B cell (primary cell): ENCODE measurements around the gene ATP11A. TPM values are rescaled to one million over a fixed set of nuclear protein-coding genes. Genes with fewer than 3 reads are reported as not detected.

Experiments
- ATAC-seq: fragments of 200-7000 bp; cut with Tn5 transposase; one replicate; pipeline ENCODE4 v1.10.0; 2021; ENCODE audit warnings: low read depth, mild to moderate bottlenecking, moderate number of reproducible peaks, moderate library complexity
- CTCF ChIA-PET: fragments of 350-600 bp; sonication (Branson Sonifier 250); formaldehyde crosslinking; loops from one replicate; lab custom pipeline; 2021; ENCODE audit warnings: antibody characterized with exemption, inconsistent platforms; lab: Charles Lee
- POLR2A ChIA-PET: fragments of 350-600 bp; sonication (Branson Sonifier 250); formaldehyde crosslinking; loops from one replicate; lab custom pipeline; 2021; ENCODE audit warnings: antibody characterized with exemption; lab: Charles Lee
- DNase-seq: peaks from one replicate; pipeline ENCODE4 v3.0.0; 2013
- H2AFZ ChIP-seq: 2 replicates; pipeline ENCODE4 v1.6.1; 2012; ENCODE audit warnings: mild to moderate bottlenecking, low read depth, low read length; ENCODE audit not compliant: insufficient read depth, poor library complexity, severe bottlenecking
- H3K27ac ChIP-seq, 2 donors: 1 replicate in 1 of 2; 2 replicates in 1 of 2; pipeline ENCODE4 v1.5.1; 2012 to 2013; ENCODE audit warnings: low read length in 2 of 2, mild to moderate bottlenecking in 2 of 2, moderate library complexity in 1 of 2
- H3K27me3 ChIP-seq, 4 experiments: fragments of 200-600 bp in 1 of 4; sonication (generic) in 1 of 4; replicated peaks in 1 of 4; 1 replicate in 2 of 4; 2 replicates in 2 of 4; pipeline versions ENCODE4 v1.6.1 to v1.7.0; 2013 to 2016; ENCODE audit warnings: low read length in 3 of 4, mild to moderate bottlenecking in 2 of 4, mixed read lengths in 1 of 4, moderate library complexity in 1 of 4; ENCODE audit not compliant: insufficient read depth in 4 of 4, control insufficient read depth in 3 of 4; ENCODE audit errors: control extremely low read depth in 1 of 4
- H3K36me3 ChIP-seq, 2 experiments: replicated peaks in 1 of 2; 1 replicate in 1 of 2; 2 replicates in 1 of 2; pipeline versions ENCODE4 v1.6.1 to v1.7.1; 2013; ENCODE audit warnings: low read length in 1 of 2; ENCODE audit not compliant: insufficient read depth in 2 of 2, control insufficient read depth in 1 of 2; ENCODE audit errors: control extremely low read depth in 1 of 2, extremely low read depth in 1 of 2
- H3K4me1 ChIP-seq, 2 donors: fragments of 200-600 bp in 1 of 2; sonication (generic) in 1 of 2; 1 replicate in 1 of 2; 2 replicates in 1 of 2; pipeline versions ENCODE4 v1.5.1 to v1.6.1; 2013 to 2017; ENCODE audit warnings: low read length in 2 of 2; ENCODE audit not compliant: control insufficient read depth in 2 of 2, insufficient read depth in 2 of 2
- H3K4me2 ChIP-seq: replicated peaks from 2 replicates; pipeline ENCODE3; 2012; ENCODE audit warnings: mild to moderate bottlenecking, low read depth, low read length; ENCODE audit not compliant: poor library complexity, severe bottlenecking
- H3K4me3 ChIP-seq, 5 experiments: fragments of 200-600 bp in 1 of 5; sonication (generic) in 1 of 5; 1 replicate in 3 of 5; 2 replicates in 2 of 5; pipeline versions ENCODE4 v1.5.1 to v1.7.0; 2011 to 2016; ENCODE audit warnings: low read length in 4 of 5, mild to moderate bottlenecking in 4 of 5, low read depth in 2 of 5, control low read depth in 1 of 5, moderate library complexity in 1 of 5; ENCODE audit not compliant: insufficient read depth in 1 of 5; ENCODE audit errors: control extremely low read depth in 1 of 5, extremely low read depth in 1 of 5
- H3K79me2 ChIP-seq: fragments of 200-600 bp; sonication (generic); one replicate; pipeline ENCODE4 v1.6.0; 2016; ENCODE audit warnings: low read length; ENCODE audit not compliant: control insufficient read depth, insufficient read depth
- H3K9ac ChIP-seq: fragments of 200-600 bp; sonication (generic); 2 replicates; pipeline ENCODE4 v1.6.1; 2017; ENCODE audit warnings: mild to moderate bottlenecking, low read length, moderate library complexity
- H3K9me3 ChIP-seq, 3 donors: one replicate each; pipeline versions ENCODE4 v1.6.1 to v1.7.1; 2013; ENCODE audit warnings: low read length in 2 of 3; ENCODE audit not compliant: control insufficient read depth in 2 of 3, insufficient read depth in 1 of 3; ENCODE audit errors: control extremely low read depth in 1 of 3
- H4K20me1 ChIP-seq: 2 replicates; pipeline ENCODE4 v1.6.0; 2012; ENCODE audit warnings: mild to moderate bottlenecking, low read length; ENCODE audit not compliant: insufficient read depth, control insufficient read depth, poor library complexity, severe bottlenecking
- H3K27ac Mint-ChIP-seq: one replicate; pipeline ENCODE4 v1.8.0; 2021; ENCODE audit warnings: mixed read lengths
- H3K27me3 Mint-ChIP-seq: one replicate; pipeline ENCODE4 v1.8.0; 2021; ENCODE audit warnings: mixed read lengths
- H3K4me1 Mint-ChIP-seq: one replicate; pipeline ENCODE4 v1.8.0; 2021; ENCODE audit warnings: mixed read lengths
- H3K4me3 Mint-ChIP-seq: one replicate; pipeline ENCODE4 v1.8.0; 2021; ENCODE audit warnings: mixed read lengths
- H3K9me3 Mint-ChIP-seq: one replicate; pipeline ENCODE4 v1.8.0; 2022; ENCODE audit warnings: mixed read lengths; ENCODE audit not compliant: insufficient read depth
- EZH2 ChIP-seq: IDR thresholded peaks from 2 replicates; pipeline ENCODE4 v1.6.1; 2012; ENCODE audit warnings: borderline replicate concordance, low read depth, mild to moderate bottlenecking, moderate library complexity, low read length; ENCODE audit not compliant: insufficient read depth, poor library complexity, severe bottlenecking
- WGBS: methylation state at CpG from one replicate; pipeline ENCODE4 v1.1.5; 2013; ENCODE audit warnings: missing lambda C conversion rate; ENCODE audit not compliant: insufficient coverage; 5-methylcytosine and 5-hydroxymethylcytosine counted together
- intact Hi-C: fragments of 100-400 bp; cut with micrococcal nuclease; formaldehyde crosslinking; loops from one replicate; pipeline ENCODE4 v1.10.0; 2022
- polyA plus RNA-seq: library from polyadenylated mRNA; depleted of rRNA; stranded (reverse); fragments of >200 nt; gene quantifications from 2 replicates; pipeline ENCODE4 v1.2.3, GENCODE V29; 2012
- total RNA-seq, 2 donors: library from RNA; stranded (reverse); fragments of 120-200 nt in 1 of 2; gene quantifications; 1 replicate in 1 of 2; 2 replicates in 1 of 2; pipeline versions ENCODE4 v1.2.3 to v1.2.4, GENCODE V29; 2013 to 2022
- TF ChIP-seq, protein P1 (sequence below): fragments of 200-600 bp; IDR thresholded peaks from one replicate; pipeline ENCODE4 v1.8.0; 2022; ENCODE audit warnings: antibody characterized with exemption, mild to moderate bottlenecking

The ATP11A gene
- total and polyA plus RNA-seq, 2 donors (not counting 1 experiment from before 2014, with no cell fraction given): 36.9 to 60.3 TPM

DNA sequence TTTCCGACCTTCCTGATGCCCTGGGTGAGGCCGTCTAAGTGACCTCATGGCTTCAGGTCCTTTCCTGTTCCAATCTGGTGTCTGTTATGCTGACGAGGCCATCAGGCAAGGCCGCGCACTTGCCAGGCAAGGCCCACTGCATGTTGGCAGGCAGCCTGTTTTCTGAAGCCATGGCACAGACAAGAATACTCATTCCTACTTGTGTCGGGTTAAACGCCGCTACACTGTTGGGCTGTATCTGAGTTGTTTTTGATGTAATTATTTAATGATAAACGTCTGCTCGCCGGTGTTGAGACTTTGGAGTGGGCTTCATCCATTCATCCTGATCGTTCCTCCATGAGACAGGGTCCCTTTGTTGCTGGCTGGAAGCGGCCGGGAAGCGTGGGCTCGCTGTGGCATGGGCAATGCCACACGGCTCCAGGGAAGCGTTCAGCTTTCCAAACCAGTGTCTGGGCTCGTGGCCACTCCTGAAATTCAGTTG lies 92.1 kb downstream of the ATP11A start:
- H2AFZ ChIP-seq: no peak overlapping the region
- no peak overlapping the region for H3K4me3 Mint-ChIP-seq
- H3K27ac ChIP-seq: no peak overlapping the region
- H3K4me3 ChIP-seq: no peak overlapping the region
- intact Hi-C loops: no loop called here
- H3K9ac ChIP-seq: no peak overlapping the region
- CTCF ChIA-PET: no interaction called here
- H3K9me3 Mint-ChIP-seq: no peaks in the 10 kb centered on the region
- no peak overlapping the region for H3K4me2 ChIP-seq
- H3K79me2 ChIP-seq: no peaks in the 10 kb centered on the region
- H3K36me3 ChIP-seq: no peaks in the 10 kb centered on the region
- no peaks in the 10 kb centered on the region for H3K27me3 ChIP-seq
- no peak for TF ChIP-seq EZH2
- TF ChIP-seq, protein P1, sequence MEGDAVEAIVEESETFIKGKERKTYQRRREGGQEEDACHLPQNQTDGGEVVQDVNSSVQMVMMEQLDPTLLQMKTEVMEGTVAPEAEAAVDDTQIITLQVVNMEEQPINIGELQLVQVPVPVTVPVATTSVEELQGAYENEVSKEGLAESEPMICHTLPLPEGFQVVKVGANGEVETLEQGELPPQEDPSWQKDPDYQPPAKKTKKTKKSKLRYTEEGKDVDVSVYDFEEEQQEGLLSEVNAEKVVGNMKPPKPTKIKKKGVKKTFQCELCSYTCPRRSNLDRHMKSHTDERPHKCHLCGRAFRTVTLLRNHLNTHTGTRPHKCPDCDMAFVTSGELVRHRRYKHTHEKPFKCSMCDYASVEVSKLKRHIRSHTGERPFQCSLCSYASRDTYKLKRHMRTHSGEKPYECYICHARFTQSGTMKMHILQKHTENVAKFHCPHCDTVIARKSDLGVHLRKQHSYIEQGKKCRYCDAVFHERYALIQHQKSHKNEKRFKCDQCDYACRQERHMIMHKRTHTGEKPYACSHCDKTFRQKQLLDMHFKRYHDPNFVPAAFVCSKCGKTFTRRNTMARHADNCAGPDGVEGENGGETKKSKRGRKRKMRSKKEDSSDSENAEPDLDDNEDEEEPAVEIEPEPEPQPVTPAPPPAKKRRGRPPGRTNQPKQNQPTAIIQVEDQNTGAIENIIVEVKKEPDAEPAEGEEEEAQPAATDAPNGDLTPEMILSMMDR: no peak
- peaks cover 0 to 8% (median 0%) of the 10 kb centered on the region in 3 donors for H3K9me3 ChIP-seq
- ATAC-seq: no peak
- H4K20me1 ChIP-seq: no peaks in the 10 kb centered on the region
- WGBS: 94% methylated on average over 19 of the region's 19 CpGs
- H3K27me3 Mint-ChIP-seq: no peaks in the 10 kb centered on the region
- no peaks in the 10 kb centered on the region for H3K4me1 Mint-ChIP-seq
- POLR2A ChIA-PET: no interaction called here
- H3K27ac Mint-ChIP-seq: no peak overlapping the region
- no peak for DNase-seq
- H3K4me1 ChIP-seq: no peaks in the 10 kb centered on the region

DNA sequence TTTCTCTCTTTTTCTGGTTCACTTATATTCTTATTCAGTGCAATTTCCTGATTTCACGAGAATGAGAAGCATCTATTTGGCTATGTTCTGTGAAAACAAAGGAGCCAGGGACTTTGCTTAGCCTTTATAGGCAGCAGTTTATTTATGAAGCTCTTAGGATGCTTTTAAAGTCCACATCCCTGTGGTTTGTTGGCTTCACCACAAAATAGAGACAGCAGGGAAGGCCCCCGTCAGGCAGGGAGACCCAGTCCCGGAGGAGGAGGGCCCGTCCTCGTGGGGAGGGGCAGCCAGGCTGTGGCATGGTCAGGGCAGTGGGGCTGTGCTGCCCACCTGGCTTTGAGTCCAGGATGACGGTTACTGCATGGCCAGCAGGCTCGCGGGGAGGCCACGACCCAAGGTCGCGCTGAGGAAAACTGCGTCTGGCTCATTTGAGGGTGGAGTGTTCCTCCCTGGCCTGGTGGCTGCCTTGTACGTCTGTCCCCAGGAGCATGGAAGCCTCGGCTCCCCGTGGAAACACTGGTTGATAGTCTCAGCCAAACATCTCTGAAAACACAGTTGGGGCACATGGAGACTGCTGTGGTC lies 92.7 kb downstream of the ATP11A start:
- H3K4me3 Mint-ChIP-seq: no peak overlapping the region
- H3K4me1 Mint-ChIP-seq: no peaks in the 10 kb centered on the region
- WGBS: 88% methylated on average over 14 of the region's 15 CpGs
- DNase-seq: no peak
- Histone ChIP-seq H4K20me1 (no peaks in the 10 kb centered on the region), H3K4me1 (no peaks in the 10 kb centered on the region), H3K9ac (no peak overlapping the region), H3K36me3 (no peaks in the 10 kb centered on the region), H3K27me3 (no peaks in the 10 kb centered on the region), H2AFZ (no peak overlapping the region), H3K27ac (no peak overlapping the region), H3K4me3 (no peak overlapping the region), H3K4me2 (no peak overlapping the region), H3K9me3 (peaks cover 0 to 9% (median 0%) of the 10 kb centered on the region in 3 donors), H3K79me2 (no peaks in the 10 kb centered on the region)
- H3K27me3 Mint-ChIP-seq: no peaks in the 10 kb centered on the region
- ATAC-seq: no peak
- POLR2A ChIA-PET: no interaction called here
- H3K9me3 Mint-ChIP-seq: no peaks in the 10 kb centered on the region
- H3K27ac Mint-ChIP-seq: no peak overlapping the region
- CTCF ChIA-PET: no interaction called here
- TF ChIP-seq, protein P1: no peak
- no peak for TF ChIP-seq EZH2
- intact Hi-C loops: no loop called here
